Measurements from ENCODE around the gene TCP11.

TCP11 gene

GRCh38 chr6:35173044-35173426, 31.9 kb upstream of the TCP11 start:
- DNase-seq = no peak

- no peak for DNase-seq
Observed at GRCh38 chr6:35170891-35171290, 29.8 kb upstream of the TCP11 start.

- DNase-seq = no peak
Observed at GRCh38 chr6:35170166-35170565, 29.0 kb upstream of the TCP11 start.

- peak in 1 of 56 donors; percentile 8 for DNase-seq
Observed at GRCh38 chr6:35168461-35168861, 27.3 kb upstream of the TCP11 start.

GRCh38 chr6:35167505-35167904, 26.4 kb upstream of the TCP11 start:
- no peak for DNase-seq

GRCh38 chr6:35166520-35166919, 25.4 kb upstream of the TCP11 start:
- DNase-seq = no peak

GRCh38 chr6:35166116-35166515, 25.0 kb upstream of the TCP11 start:
- DNase-seq = no peak

- no peak for DNase-seq
Observed at GRCh38 chr6:35165630-35166071, 24.5 kb upstream of the TCP11 start.

GRCh38 chr6:35164868-35165267, 23.7 kb upstream of the TCP11 start:
- DNase-seq = no peak

- DNase-seq = no peak
Observed at GRCh38 chr6:35164277-35164676, 23.1 kb upstream of the TCP11 start.

- no peak for DNase-seq
Observed at GRCh38 chr6:35163836-35164235, 22.7 kb upstream of the TCP11 start.

GRCh38 chr6:35161776-35162607, 20.9 kb upstream of the TCP11 start:
- peak in 3 of 56 donors; percentile 5 to 19 (median 9) for DNase-seq

- no peak for DNase-seq
Observed at GRCh38 chr6:35161266-35161665, 20.1 kb upstream of the TCP11 start.

GRCh38 chr6:35160642-35161041, 19.5 kb upstream of the TCP11 start:
- no peak for DNase-seq

GRCh38 chr6:35158520-35158919, 17.4 kb upstream of the TCP11 start:
- DNase-seq = no peak

GRCh38 chr6:35154947-35155346, 13.8 kb upstream of the TCP11 start:
- no peak for DNase-seq

GRCh38 chr6:35154262-35154661, 13.1 kb upstream of the TCP11 start:
- no peak for DNase-seq

- no peak for DNase-seq
Observed at GRCh38 chr6:35152067-35152707, 11.0 kb upstream of the TCP11 start.

- DNase-seq = no peak
Observed at GRCh38 chr6:35151466-35151865, 10.3 kb upstream of the TCP11 start.

- DNase-seq = no peak
Observed at GRCh38 chr6:35149891-35150566, 8.9 kb upstream of the TCP11 start.

- no peak for DNase-seq
Observed at GRCh38 chr6:35148167-35148741, 7.1 kb upstream of the TCP11 start.

GRCh38 chr6:35147486-35147885, 6.3 kb upstream of the TCP11 start:
- no peak for DNase-seq

All from nucleus accumbens (tissue), 56 donors.